Measurements from ENCODE around the gene SLC35A4.
A peak's percentile ranks its signal among the peaks of the same experiment; 100 is the strongest.

The SLC35A4 gene, protein sequence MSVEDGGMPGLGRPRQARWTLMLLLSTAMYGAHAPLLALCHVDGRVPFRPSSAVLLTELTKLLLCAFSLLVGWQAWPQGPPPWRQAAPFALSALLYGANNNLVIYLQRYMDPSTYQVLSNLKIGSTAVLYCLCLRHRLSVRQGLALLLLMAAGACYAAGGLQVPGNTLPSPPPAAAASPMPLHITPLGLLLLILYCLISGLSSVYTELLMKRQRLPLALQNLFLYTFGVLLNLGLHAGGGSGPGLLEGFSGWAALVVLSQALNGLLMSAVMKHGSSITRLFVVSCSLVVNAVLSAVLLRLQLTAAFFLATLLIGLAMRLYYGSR

DNA sequence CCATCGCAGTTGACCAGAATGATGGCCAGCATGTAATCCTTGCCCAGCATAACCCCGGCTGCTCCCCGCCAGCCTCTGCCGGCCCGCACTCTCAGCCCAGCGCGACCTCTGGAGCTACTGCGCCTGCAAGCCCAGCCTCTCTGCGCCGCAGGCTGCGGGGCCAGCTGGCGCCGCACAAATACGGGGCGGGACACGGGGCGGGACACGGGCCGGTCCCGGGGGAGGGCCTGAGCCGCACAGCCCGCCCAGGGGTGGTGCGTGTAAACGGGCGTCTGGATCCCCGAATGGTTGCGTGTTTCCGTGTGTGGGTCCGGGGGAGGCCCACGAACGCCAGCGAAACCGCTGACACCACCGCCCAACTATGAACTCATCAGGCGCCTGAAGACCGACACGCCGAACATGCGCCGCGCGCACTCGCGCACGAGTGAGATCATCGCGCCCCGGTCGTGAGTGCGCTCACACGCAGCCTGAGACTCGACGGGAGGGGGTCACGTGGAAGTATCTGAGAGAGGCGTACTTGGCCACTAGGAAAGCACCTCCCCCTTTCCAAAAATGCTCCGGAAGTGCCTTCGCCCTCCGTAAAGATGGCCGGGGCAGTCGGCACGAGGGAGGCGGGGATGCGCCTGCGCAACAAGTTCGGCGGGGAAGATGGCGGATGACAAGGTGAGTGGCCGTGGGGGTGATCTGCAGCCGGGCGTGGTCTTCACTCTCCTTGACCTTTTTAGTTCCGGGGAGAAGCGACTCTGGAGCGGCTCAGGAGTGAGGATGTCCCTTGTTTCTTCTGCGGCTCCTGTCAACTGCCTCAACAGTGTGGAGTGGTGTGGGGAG, at the start of gene SLC35A4, which contains the start of gene APBB3:
TSS of gene SLC35A4 (plus strand) at position 633 of the 828 bp plus-strand sequence. CDS start 2,342 bp downstream, outside the sequence.
TSS of gene APBB3 (minus strand) at position 403 of the 828 bp plus-strand sequence. CDS start at position 50, 353 bp downstream.
- Mint-ChIP-seq H3K27ac (peak within 1 kb of the TSS; percentile 97), H3K27me3 (no peaks in the 10 kb centered on the region), H3K36me3 (ENCODE audit: low read depth) (peaks cover 70% of the 10 kb centered on the region), H3K4me3 (peak within 1 kb of the TSS; percentile 96), H3K9me3 (no peaks in the 10 kb centered on the region), H3K4me1 (ENCODE audit: low read depth) (peaks cover 63% of the 10 kb centered on the region)
- intact Hi-C loops (cut with micrococcal nuclease), result loop anchor here (1.0 to 2.0 kb wide), 2 partner anchors 17 to 74 kb away; partner anchors contain the start of genes EIF4EBP3 and TMCO6

DNA sequence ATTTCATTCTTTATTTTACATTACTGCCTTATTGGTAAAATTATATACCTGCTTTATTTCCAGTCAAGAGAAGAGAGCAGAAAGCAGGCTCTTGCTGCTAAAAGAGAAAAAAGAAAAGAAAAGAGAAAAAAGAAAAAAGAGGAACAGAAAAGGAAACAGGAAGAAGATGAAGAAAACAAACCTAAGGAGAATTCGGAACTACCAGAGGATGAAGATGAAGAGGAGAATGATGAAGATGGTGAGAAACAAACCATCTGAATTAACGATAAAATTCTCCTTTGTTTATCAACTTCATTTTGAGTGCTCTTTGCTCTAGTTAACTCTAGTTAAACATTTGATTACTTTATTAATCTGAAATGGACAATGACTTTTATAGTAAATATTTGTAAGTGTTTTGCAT, 40.6 kb upstream of the SLC35A4 start:
- H3K27ac Mint-ChIP-seq, result peak overlapping the region; percentile 60
- no peaks in the 10 kb centered on the region for H3K9me3 Mint-ChIP-seq
- no peak overlapping the region for H3K4me3 Mint-ChIP-seq
- H3K36me3 Mint-ChIP-seq (ENCODE audit: low read depth), result peaks cover 55% of the 10 kb centered on the region
- H3K4me1 Mint-ChIP-seq (ENCODE audit: low read depth), result peaks cover 6% of the 10 kb centered on the region
- intact Hi-C loops (cut with micrococcal nuclease), result no loop called here
- no peaks in the 10 kb centered on the region for H3K27me3 Mint-ChIP-seq

DNA sequence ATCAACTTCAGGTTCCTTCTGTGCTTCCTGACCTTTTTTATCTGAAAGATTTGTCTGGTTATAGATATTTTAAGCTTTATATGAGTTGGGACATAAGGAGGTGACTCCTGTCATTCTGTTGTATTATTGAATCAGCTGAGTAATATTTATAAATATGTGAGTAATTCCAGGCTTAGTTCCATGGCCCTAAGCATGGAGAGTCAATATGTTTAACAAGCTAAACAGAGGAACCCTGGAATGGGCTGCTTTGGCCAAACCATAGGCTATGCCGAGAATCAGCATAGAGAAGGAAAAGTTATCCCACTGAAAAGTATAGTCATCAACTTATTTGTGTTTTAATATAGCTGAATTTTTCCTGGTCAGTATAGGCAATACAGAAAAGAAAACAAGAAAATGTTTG, 24.4 kb upstream of the SLC35A4 start:
- Mint-ChIP-seq H3K27ac (no peak overlapping the region), H3K27me3 (no peaks in the 10 kb centered on the region), H3K4me3 (no peak overlapping the region), H3K36me3 (ENCODE audit: low read depth) (peaks cover 95% of the 10 kb centered on the region), H3K4me1 (ENCODE audit: low read depth) (no peaks in the 10 kb centered on the region), H3K9me3 (no peaks in the 10 kb centered on the region)
- intact Hi-C loops (cut with micrococcal nuclease), result no loop called here

DNA sequence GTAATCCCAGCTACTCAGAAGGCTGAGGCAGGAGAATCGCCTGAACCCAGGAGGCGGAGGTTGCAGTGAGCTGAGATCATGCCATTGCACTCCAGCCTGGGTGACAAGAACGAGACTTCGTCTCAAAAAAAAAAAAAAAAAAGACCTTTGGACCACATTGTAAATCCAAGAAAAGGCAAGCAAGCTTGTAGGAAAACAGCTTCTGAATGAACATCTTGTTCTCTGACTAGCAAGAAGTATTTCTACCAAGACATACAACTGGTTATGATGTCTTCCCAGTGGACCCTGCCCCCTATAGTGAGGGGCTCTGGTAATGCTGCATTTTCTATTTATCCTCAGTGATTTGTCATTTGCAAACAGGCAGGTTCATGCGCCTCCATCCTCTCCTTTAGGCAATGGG, 21.7 kb upstream of the SLC35A4 start:
- peaks cover 24% of the 10 kb centered on the region for H3K4me1 Mint-ChIP-seq (ENCODE audit: low read depth)
- H3K9me3 Mint-ChIP-seq, result no peaks in the 10 kb centered on the region
- peaks cover 78% of the 10 kb centered on the region for H3K36me3 Mint-ChIP-seq (ENCODE audit: low read depth)

DNA sequence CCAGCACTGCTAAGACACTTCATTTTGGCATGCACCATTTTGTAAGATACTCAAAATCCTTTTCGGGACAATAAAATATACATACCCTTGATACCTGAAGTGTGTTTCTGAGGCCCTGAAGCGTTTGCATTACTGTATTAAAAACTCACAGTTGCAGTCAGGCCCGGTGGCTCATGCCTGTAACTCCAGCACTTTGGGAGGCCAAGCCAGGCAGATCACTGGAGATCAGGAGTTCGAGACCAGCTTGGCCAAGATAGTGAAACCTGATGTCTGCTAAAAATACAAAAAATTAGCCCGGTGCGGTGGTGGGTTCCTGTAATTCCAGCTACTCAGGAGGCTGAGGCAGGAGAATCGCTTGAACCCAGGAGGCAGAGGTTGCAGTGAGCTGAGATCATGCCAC, 19.6 kb upstream of the SLC35A4 start:
- no peak overlapping the region for H3K27ac Mint-ChIP-seq
- H3K27me3 Mint-ChIP-seq, result no peaks in the 10 kb centered on the region
- peaks cover 75% of the 10 kb centered on the region for H3K36me3 Mint-ChIP-seq (ENCODE audit: low read depth)
- no peaks in the 10 kb centered on the region for H3K9me3 Mint-ChIP-seq
- H3K4me3 Mint-ChIP-seq, result no peak overlapping the region
- H3K4me1 Mint-ChIP-seq (ENCODE audit: low read depth), result peaks cover 44% of the 10 kb centered on the region
- intact Hi-C loops (cut with micrococcal nuclease), result loop anchor here (5.0 kb wide), 1 partner anchor 167 kb away; no protein-coding TSS in a partner anchor

More for the DNA sequence above, 21.7 kb upstream of the SLC35A4 start:
- Mint-ChIP-seq H3K27me3 (no peaks in the 10 kb centered on the region), H3K27ac (no peak overlapping the region), H3K4me3 (no peak overlapping the region)
- intact Hi-C loops (cut with micrococcal nuclease), result no loop called here

DNA sequence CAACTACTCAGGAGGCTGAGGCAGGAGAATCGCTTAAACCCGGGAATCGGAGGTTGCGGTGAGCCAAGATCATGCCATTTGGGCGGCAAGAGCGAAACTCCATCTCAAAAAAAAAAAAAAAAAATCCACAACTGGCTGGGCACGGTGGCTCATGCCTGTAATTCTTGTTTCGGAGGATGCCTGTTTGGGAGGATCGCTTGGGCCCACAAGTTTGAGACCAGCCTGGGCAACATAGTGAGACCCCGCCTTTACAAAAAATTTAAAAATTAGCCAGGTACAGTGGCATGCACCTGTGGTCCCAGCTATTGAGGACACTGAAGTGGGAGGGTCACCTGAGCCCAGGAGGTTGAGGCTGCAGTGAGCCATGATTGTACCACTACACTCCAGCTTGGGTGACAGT, 19.0 kb upstream of the SLC35A4 start:
- intact Hi-C loops (cut with micrococcal nuclease), result loop anchor here (2.0 to 5.0 kb wide), 2 partner anchors 145 to 167 kb away; partner anchors contain the start of genes HARS1 and HARS2

DNA sequence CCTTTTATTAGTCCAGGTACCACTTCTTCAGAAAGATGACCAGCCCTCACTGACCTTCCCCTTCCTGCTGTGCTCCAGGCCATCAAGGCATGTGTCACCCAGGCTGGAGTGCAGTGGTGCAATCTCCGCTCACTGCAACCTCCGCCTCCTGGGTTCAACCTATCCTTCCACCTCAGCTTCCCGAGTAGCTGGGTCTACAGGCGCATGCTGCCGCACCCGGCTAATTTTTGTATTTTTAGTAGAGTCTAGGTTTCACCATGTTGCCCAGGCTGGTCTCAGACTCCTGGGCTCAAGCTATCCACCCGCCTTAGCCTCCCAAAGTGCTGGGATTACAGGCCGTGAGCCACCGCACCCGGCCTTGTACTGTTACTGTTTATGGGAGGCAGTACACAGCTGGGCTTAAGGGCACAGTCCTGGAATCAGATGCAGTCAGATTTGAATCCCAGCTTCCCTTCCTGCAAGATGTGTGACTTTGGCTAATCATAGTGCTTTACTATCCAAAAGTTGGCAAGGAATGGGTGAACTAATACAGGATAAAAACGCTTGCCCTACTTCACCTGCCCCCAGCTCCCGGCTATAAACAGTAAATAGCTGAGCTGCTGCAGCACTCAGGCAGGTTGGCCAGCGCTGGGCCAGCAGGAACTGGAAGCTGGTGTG, 17.6 kb upstream of the SLC35A4 start:
- H3K4me1 Mint-ChIP-seq (ENCODE audit: low read depth), result peaks cover 49% of the 10 kb centered on the region
- H3K36me3 Mint-ChIP-seq (ENCODE audit: low read depth), result peaks cover 76% of the 10 kb centered on the region
- peak overlapping the region; percentile 94 for H3K27ac Mint-ChIP-seq
- intact Hi-C loops (cut with micrococcal nuclease), result loop anchor here (1.0 to 5.0 kb wide), 3 partner anchors 17 to 165 kb away; partner anchors contain the start of genes APBB3, HARS1, HARS2 and SLC35A4
- no peaks in the 10 kb centered on the region for H3K27me3 Mint-ChIP-seq
- H3K9me3 Mint-ChIP-seq, result no peaks in the 10 kb centered on the region
- peak overlapping the region; percentile 74 for H3K4me3 Mint-ChIP-seq

More for the DNA sequence above, 19.0 kb upstream of the SLC35A4 start:
- no peaks in the 10 kb centered on the region for H3K9me3 Mint-ChIP-seq
- peaks cover 49% of the 10 kb centered on the region for H3K4me1 Mint-ChIP-seq (ENCODE audit: low read depth)
- no peak overlapping the region for H3K4me3 Mint-ChIP-seq
- no peak overlapping the region for H3K27ac Mint-ChIP-seq
- peaks cover 76% of the 10 kb centered on the region for H3K36me3 Mint-ChIP-seq (ENCODE audit: low read depth)
- no peaks in the 10 kb centered on the region for H3K27me3 Mint-ChIP-seq

DNA sequence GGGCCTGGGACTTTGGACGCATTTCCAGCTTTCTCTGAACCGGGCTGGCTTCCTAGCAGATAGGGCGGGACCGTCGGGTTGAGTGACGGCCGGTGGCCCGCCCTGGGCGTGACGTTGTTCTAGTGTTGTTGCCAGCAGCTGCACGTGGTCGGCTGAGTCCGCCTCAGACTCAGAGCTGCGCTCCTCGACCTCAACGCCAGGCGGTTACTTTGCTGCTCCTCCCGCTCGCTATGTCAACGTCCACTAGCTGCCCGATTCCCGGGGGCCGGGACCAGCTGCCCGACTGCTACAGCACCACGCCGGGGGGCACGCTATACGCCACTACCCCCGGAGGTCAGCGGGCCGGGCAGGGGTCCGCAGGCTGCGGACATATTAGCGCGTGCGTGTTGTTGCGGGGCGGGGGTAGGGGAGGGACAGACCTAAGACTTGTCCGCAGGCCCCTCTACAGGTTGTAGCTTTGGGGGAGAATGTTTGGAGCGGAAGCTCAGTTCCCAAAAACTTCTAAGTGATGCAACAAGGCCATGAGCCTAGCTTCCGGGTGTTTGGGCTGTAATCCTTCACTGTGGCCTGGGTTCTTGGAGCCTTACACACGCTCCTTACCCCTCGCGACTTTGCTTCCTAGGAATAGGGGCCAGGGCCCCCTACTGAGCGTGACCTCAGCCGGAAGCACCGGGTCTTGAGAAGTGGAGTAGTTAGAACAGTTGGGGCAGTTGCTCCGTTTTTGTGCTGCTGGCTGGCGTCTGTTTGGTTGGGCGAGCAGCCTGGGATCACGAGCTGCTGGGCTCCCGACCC, 16.9 kb upstream of the SLC35A4 start, which contains the start of gene EIF4EBP3:
TSS of gene EIF4EBP3 (plus strand) at position 155 of the 792 bp plus-strand sequence. CDS start at position 231, 76 bp downstream.
- Mint-ChIP-seq H3K9me3 (no peaks in the 10 kb centered on the region), H3K36me3 (ENCODE audit: low read depth) (peaks cover 72% of the 10 kb centered on the region)

DNA sequence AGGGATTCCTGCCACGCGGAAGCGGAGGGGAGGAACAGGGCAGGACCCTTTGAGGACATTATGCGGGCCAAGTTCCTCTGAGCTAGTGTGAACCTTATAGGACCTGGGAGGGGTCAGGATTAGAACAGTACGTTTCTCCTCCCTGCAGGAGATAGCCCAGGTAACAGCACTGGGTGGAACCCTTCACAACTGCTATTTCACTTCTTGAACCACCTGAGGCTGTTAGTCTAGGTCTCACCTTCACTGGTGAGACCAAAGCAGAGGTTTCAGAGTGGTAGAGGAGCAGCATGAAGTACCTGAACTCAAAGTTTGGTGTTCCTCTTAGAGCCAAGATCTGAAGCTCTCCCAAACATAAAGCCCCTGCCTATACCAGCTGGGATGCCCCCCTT, 16.3 kb upstream of the SLC35A4 start:
- Mint-ChIP-seq H3K4me1 (ENCODE audit: low read depth) (peaks cover 54% of the 10 kb centered on the region), H3K27me3 (no peaks in the 10 kb centered on the region), H3K9me3 (no peaks in the 10 kb centered on the region), H3K27ac (peak overlapping the region; percentile 94), H3K4me3 (peak overlapping the region; percentile 74), H3K36me3 (ENCODE audit: low read depth) (peaks cover 73% of the 10 kb centered on the region)
- intact Hi-C loops (cut with micrococcal nuclease), result loop anchor here (1.0 to 5.0 kb wide), 3 partner anchors 84 to 164 kb away; partner anchors contain the start of gene TMCO6

More for the DNA sequence above, 16.9 kb upstream of the SLC35A4 start, which contains the start of gene EIF4EBP3:
- intact Hi-C loops (cut with micrococcal nuclease), result loop anchor here (1.0 to 5.0 kb wide), 5 partner anchors 17 to 165 kb away; partner anchors contain the start of genes APBB3, HARS1, HARS2 and SLC35A4
- Mint-ChIP-seq H3K27ac (peak within 1 kb of the TSS; percentile 94), H3K4me3 (peak within 1 kb of the TSS; percentile 74), H3K27me3 (no peaks in the 10 kb centered on the region), H3K4me1 (ENCODE audit: low read depth) (peaks cover 49% of the 10 kb centered on the region)

DNA sequence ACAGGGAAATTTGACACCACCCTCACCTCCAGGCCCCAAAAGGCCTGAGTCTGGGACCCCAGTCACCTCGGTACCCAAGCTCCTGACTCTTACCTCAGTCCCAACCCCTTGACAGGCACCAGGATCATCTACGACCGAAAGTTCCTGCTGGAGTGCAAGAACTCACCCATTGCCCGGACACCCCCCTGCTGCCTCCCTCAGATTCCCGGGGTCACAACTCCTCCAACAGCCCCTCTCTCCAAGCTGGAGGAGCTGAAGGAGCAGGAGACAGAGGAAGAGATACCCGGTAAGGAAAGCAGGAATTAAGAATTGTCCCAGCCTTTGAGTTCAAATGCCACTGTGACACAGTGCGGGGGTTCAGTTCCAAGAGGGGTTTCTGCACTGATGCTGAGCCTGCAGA, 15.8 kb upstream of the SLC35A4 start:
- H3K4me3 Mint-ChIP-seq, result peak overlapping the region; percentile 45
- peaks cover 59% of the 10 kb centered on the region for H3K4me1 Mint-ChIP-seq (ENCODE audit: low read depth)
- intact Hi-C loops (cut with micrococcal nuclease), result loop anchor here (1.0 to 5.0 kb wide), 4 partner anchors 9 to 164 kb away; partner anchors contain the start of genes SRA1 and TMCO6

DNA sequence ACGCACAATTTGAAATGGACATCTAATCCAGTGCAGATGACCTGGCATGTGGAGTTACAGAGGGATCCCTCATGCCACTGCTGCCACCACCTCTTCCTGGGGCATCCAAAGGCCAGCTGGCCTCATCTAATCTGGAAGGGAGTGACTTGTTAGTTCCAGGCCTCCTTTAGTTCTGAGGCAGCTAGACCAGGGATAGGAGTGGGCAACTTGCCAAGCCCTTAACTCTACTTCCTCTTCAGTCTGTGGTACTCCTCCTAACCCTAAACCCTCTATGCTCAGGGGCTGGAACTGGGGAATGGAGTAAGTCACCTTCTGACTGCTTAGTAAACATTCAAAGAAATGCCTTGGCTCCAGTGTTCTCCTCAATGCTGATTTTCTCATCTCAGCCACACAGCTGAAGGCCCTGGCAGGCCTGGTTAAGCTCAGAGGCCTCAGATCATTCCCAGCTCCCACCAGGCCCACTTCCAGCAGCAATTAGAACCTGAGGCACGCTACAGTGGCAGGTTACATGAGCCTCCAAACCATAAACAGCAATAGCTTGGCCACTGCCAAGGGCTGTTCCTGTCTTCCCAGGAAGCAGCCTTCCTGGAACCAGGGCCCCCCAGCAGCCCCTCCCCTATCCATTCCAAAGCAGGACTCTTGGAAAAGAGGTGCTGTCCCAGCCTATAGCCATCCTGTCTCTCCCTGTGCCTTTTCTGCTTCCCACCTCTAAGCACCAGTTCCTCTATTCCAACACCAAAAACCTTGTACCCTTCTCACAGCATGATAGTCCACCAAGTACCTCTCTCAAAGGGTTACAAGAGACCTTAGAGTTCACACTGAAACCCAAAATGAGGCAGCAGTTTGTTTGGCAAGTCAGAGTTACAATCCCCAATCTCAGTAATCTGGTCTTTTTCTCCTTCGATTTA, 15.1 kb upstream of the SLC35A4 start:
- Mint-ChIP-seq H3K27ac (peak overlapping the region; percentile 94), H3K27me3 (no peaks in the 10 kb centered on the region), H3K36me3 (ENCODE audit: low read depth) (peaks cover 73% of the 10 kb centered on the region), H3K4me1 (ENCODE audit: low read depth) (peaks cover 66% of the 10 kb centered on the region), H3K9me3 (no peaks in the 10 kb centered on the region), H3K4me3 (peak overlapping the region; percentile 45)
- intact Hi-C loops (cut with micrococcal nuclease), result loop anchor here (1.0 to 5.0 kb wide), 3 partner anchors 8 to 163 kb away; partner anchors contain the start of genes SRA1 and TMCO6

More for the DNA sequence above, 15.8 kb upstream of the SLC35A4 start:
- Mint-ChIP-seq H3K9me3 (no peaks in the 10 kb centered on the region), H3K27me3 (no peaks in the 10 kb centered on the region), H3K36me3 (ENCODE audit: low read depth) (peaks cover 73% of the 10 kb centered on the region), H3K27ac (peak overlapping the region; percentile 94)

Data from dendritic cell treated with granulocyte-macrophage colony-stimulating factor and Interleukin-4, amounts not matched to agents 40 ng/mL and 50 ng/mL, for 4 days (primary cell).